GM20000 (cell line): ENCODE data around the gene ACOT13.
A peak's percentile ranks its signal among the peaks of the same experiment; 100 is the strongest.

ENCODE experiments used
- DNase-seq: peaks from one replicate; pipeline ENCODE4 v3.0.0; 2012; ENCODE audit warnings: low spot score
- TF ChIP-seq, protein P1 (sequence below): IDR thresholded peaks from 2 replicates; pipeline ENCODE4 v1.5.1; 2012; ENCODE audit warnings: mild to moderate bottlenecking, control low read depth; ENCODE audit errors: extremely low read depth, missing control alignments

The ACOT13 gene

DNA sequence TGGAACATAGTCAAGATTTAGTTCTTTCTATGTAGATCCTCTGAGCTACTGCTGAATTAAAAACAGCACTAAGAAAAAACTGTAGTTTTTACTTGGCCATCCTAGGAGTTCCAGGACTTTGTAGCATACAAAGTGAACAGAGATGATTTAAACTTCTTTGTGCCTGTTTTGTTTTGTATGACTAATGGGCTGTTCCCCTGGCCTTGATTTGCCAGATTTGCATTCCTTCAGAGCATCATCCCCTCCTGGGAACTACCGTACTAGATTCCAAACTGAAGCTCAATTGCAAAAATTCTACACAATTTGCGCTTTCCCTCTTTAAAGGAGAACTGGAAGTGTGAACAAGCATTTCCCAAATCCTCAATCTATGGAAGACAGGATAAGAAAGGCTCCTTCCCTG lies 23.1 kb downstream of the ACOT13 start:
- DNase-seq: no peak
- TF ChIP-seq, protein P1, sequence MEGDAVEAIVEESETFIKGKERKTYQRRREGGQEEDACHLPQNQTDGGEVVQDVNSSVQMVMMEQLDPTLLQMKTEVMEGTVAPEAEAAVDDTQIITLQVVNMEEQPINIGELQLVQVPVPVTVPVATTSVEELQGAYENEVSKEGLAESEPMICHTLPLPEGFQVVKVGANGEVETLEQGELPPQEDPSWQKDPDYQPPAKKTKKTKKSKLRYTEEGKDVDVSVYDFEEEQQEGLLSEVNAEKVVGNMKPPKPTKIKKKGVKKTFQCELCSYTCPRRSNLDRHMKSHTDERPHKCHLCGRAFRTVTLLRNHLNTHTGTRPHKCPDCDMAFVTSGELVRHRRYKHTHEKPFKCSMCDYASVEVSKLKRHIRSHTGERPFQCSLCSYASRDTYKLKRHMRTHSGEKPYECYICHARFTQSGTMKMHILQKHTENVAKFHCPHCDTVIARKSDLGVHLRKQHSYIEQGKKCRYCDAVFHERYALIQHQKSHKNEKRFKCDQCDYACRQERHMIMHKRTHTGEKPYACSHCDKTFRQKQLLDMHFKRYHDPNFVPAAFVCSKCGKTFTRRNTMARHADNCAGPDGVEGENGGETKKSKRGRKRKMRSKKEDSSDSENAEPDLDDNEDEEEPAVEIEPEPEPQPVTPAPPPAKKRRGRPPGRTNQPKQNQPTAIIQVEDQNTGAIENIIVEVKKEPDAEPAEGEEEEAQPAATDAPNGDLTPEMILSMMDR: no peak

DNA sequence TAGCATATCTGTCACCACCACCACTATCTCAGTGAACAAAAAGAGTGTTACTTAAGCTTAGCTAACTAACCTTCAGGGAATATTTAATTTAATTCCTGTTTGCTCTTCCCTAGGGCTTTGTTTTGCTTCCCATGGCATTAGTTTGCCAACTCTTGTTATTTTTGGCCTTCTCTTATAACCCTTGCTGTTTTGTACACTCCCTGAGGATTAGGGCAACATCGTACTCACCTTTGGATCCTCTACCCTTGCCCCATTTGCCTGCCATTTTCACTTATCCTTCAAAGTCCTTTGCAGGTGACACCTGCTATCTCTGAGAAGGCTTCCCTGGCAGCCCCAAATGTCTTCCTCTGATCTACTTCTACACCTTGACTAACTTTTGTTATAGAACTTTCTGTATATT lies 23.7 kb downstream of the ACOT13 start:
- DNase-seq: no peak
- TF ChIP-seq, protein P1: no peak

DNA sequence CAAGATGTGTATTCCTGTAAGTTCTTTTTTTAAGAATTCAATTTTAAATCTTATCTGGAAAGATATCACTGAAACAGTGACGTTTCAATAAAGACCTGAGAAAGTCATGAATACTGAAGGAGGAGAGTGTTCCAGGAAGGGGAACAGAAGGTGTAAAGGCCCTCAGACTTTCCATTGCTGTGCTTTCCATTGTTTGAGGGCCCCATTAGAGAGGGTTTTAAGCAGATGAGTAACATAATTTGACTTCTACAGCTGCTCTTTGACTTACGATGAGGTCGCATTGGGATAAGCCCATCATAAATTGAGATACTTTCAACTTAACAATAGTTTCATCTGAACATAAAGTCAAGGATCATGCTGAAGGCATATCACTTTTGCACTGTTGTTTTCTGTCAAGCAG lies 24.7 kb downstream of the ACOT13 start:
- TF ChIP-seq, protein P1: no peak
- DNase-seq: no peak

DNA sequence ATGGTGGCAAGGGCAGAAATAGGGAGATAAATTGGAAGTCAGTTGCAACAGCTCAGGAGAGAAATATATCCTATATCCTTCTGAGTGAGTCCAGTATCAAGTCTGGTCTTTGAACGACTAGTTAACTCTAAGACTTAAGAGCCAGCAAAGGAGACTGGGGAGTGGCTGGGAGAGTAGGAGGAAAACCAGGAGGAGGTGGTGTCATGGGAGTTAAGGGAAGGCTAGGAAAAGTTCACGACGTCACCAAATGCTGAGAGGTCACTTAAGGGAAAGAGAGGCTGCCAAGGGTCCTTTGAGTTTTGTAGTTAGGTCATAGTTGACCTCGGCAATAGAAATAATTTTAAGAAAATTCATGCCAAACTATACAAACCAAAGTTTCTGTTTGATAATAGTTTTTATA lies 25.1 kb downstream of the ACOT13 start:
- no peak for DNase-seq
- TF ChIP-seq, protein P1: no peak

DNA sequence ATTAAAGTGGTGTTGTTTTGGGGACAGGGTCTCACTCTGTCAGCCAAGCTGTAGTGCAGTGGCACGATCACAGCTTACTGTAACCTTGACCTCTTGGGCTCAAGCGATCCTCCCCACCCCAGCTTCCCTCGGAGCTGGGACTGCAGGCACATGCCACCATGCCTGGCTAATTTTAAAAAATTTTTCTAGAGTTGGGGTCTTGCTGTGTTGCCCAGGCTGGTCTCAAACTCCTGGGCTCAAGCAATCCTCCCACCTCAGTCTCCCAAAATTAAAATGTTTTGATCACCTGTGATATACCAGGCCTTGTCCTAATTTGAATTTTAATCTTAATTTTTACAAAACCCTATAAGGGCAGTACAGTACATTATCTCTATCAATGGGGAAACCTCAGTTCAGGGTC lies 25.5 kb downstream of the ACOT13 start:
- DNase-seq: no peak
- TF ChIP-seq, protein P1: no peak

DNA sequence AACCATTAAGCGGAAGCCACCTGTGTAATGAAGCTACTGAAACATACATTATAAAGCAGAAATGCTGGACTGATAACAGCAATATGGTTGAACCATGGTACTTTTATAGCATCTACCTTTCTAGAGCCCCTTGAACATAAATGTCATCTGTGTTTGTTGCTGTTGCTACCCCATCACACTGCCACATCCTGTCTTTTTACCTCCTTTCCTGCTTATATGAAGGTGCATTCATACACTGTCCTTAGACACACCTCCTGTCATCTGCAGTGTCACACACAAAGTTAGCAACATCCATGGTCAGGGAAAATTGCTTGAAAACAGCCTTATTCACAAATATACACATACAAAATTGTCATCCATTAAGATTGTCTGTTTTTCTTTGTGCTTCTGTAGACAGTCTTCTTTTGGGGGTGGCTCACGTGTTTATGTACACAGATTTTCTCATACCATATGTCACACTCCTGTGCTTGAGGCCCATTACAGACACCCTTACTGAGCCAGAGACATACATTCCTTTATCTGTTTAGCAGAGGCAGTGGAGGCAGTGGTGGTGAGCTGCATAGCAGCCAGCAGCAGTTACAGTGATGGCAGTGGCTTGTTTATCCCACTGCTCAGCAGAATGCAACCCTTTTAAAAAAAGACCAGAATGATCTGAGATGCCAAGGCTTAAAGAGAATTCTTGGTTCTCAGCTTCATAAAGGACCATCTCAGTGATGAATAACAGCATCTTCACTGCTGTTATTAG lies 26.1 kb downstream of the ACOT13 start:
- TF ChIP-seq, protein P1: no peak
- DNase-seq: no peak

DNA sequence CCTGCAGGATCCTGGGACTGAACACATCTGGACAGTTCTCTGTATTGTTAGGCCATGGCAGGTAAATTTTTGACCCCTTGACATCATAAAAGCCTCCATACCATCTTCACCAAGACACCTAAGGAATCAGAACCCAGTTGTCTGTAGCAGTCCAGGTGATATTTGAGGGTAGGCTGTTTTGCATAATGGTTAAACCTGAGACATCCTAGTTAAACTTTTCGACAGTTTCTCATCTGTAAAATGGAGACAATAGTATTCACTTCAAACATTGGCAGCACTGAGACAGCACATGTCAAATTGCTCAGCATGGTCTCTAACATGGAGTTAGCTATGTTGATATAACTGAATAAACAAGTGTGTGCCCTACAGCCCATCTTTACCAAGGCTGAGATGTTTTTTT lies 27.3 kb downstream of the ACOT13 start:
- DNase-seq: no peak
- TF ChIP-seq, protein P1: no peak

DNA sequence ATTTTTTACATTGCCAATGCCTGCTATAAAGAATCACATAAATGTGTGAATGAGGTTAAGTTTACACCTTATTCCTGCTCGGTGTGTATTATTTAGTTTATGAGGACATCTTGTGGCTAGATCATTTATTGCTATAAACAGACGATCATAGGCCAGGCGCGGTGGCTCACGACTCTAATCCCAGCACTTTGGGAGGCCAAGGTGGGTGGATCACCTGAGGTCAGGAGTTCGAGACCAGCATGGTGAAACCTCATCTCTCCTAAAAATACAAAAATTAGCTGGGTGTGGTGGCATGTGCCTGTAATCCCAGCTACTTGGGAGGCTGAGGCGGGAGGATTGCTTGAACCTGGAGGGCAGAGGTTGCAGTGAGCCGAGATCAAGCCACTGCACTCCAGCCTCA lies 28.8 kb downstream of the ACOT13 start:
- DNase-seq: peak; percentile 36
